Measurements from ENCODE around the gene COTL1.

The COTL1 gene

GRCh38 chr16:84616515-84616914 is 1.4 kb downstream of the COTL1 start:
- Histone ChIP-seq H3K36me3 (ENCODE audit: control insufficient read depth, insufficient read depth, low read length) (peaks cover 20% of the 10 kb centered on the region), H3K27me3 (replicated peaks; ENCODE audit: control insufficient read depth, insufficient read depth, low read length) (no peaks in the 10 kb centered on the region), H3K4me3 (replicated peaks; ENCODE audit: low read depth, low read length) (peak overlapping the region; percentile 91)
- DNase-seq (ENCODE audit: extremely low read depth, insufficient read length) = no peak
- TF ChIP-seq CTCF (IDR thresholded peaks at IDR 0.05; ENCODE audit: insufficient read depth, low read length, poor library complexity, severe bottlenecking) = no peak

GRCh38 chr16:84614968-84615813 is 2.7 kb downstream of the COTL1 start:
- no peak for DNase-seq (ENCODE audit: extremely low read depth, insufficient read length)
- Histone ChIP-seq H3K4me3 (replicated peaks; ENCODE audit: low read depth, low read length) (peak overlapping the region; percentile 91), H3K27me3 (replicated peaks; ENCODE audit: control insufficient read depth, insufficient read depth, low read length) (no peaks in the 10 kb centered on the region), H3K36me3 (ENCODE audit: control insufficient read depth, insufficient read depth, low read length) (peaks cover 20% of the 10 kb centered on the region)
- TF ChIP-seq CTCF (IDR thresholded peaks at IDR 0.05; ENCODE audit: insufficient read depth, low read length, poor library complexity, severe bottlenecking) = no peak

GRCh38 chr16:84614623-84614967 is 3.3 kb downstream of the COTL1 start:
- H3K4me3 ChIP-seq (replicated peaks; ENCODE audit: low read depth, low read length) = no peak overlapping the region
- peaks cover 20% of the 10 kb centered on the region for H3K36me3 ChIP-seq (ENCODE audit: control insufficient read depth, insufficient read depth, low read length)
- DNase-seq (ENCODE audit: extremely low read depth, insufficient read length) = no peak
- TF ChIP-seq CTCF (IDR thresholded peaks at IDR 0.05; ENCODE audit: insufficient read depth, low read length, poor library complexity, severe bottlenecking) = no peak
- no peaks in the 10 kb centered on the region for H3K27me3 ChIP-seq (replicated peaks; ENCODE audit: control insufficient read depth, insufficient read depth, low read length)

- no peak for DNase-seq (ENCODE audit: extremely low read depth, insufficient read length)
- no peak for TF ChIP-seq CTCF (IDR thresholded peaks at IDR 0.05; ENCODE audit: insufficient read depth, low read length, poor library complexity, severe bottlenecking)
- H3K36me3 ChIP-seq (ENCODE audit: control insufficient read depth, insufficient read depth, low read length) = peaks cover 22% of the 10 kb centered on the region
- H3K27me3 ChIP-seq (replicated peaks; ENCODE audit: control insufficient read depth, insufficient read depth, low read length) = no peaks in the 10 kb centered on the region
- no peak overlapping the region for H3K4me3 ChIP-seq (replicated peaks; ENCODE audit: low read depth, low read length)
Observed at GRCh38 chr16:84614073-84614459, 3.8 kb downstream of the COTL1 start.

- H3K4me3 ChIP-seq (replicated peaks; ENCODE audit: low read depth, low read length) = no peak overlapping the region
- TF ChIP-seq CTCF (IDR thresholded peaks at IDR 0.05; ENCODE audit: insufficient read depth, low read length, poor library complexity, severe bottlenecking) = no peak
- no peak for DNase-seq (ENCODE audit: extremely low read depth, insufficient read length)
- H3K27me3 ChIP-seq (replicated peaks; ENCODE audit: control insufficient read depth, insufficient read depth, low read length) = no peaks in the 10 kb centered on the region
- peaks cover 22% of the 10 kb centered on the region for H3K36me3 ChIP-seq (ENCODE audit: control insufficient read depth, insufficient read depth, low read length)
Observed at GRCh38 chr16:84613408-84614072, 4.3 kb downstream of the COTL1 start.
